G401.6 (cell line): ENCODE results near the gene MEPCE.
A peak's percentile ranks its signal among the peaks of the same experiment; 100 is the strongest.

Experiments used
- FAIRE-seq: peaks from 2 replicates; lab custom pipeline; 2012; peaks lifted over from hg19 to GRCh38; lab: Jason Lieb, UNC

The MEPCE gene

DNA sequence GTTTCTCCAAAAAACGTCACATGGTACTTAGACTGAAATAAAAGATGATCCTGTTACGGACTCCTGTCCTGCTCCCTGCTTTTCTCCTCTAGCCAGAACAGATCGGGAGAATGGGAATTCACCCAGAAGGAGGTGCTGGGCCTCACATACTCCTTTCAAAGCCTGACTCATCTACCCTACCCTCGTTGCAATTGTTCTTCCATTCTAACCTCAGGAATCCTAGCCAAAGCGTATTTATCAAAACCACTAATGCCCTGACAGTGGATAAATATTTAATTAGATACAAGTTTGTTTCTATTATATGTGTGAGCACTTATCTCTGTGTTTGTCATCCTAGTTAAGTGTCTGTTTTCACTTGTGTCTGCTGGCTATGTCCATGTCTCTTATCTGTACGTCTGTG lies 22.9 kb upstream of the MEPCE start:
- FAIRE-seq = no peak

DNA sequence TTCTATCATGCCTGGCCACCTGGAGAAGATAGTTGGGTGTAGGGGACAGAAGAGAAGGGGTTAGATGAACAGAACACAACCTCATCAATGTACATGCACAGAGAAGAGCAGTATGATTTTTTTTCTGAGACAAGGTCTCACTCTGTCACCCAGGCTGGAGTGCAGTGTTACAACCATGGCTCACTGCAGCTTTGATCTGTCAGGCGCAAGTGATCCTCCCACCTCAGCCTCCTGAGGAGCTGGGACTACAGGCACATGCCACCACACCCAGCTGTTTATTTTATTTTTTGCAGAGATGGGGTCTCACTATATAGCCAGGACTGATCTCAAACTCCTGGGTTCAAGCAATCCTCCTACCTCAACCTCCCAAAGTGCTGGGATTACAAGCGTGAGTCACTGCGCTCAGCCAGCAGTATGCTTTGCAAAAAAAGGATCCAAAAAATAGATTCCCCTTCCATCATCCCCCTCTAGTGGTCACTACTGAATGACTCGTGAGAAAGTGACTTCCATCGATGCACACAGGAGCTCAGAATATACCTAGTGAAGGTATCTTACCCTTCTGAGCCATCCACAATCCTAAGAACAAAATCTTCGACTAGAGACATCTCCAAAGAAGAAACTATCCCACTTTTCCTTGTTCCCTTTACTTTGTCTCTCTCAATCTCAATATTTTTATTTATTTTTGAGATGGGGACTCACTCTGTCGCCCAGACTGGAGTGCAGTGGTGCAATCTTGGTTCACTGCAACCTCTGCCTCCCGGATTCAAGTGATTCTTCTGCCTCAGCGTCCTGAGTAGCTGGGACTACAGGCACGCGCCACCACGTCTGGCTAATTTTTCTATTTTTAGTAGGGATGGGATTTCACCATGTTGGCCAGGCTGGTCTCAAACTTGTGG lies 22.1 kb upstream of the MEPCE start:
- peak; percentile 85 for FAIRE-seq

DNA sequence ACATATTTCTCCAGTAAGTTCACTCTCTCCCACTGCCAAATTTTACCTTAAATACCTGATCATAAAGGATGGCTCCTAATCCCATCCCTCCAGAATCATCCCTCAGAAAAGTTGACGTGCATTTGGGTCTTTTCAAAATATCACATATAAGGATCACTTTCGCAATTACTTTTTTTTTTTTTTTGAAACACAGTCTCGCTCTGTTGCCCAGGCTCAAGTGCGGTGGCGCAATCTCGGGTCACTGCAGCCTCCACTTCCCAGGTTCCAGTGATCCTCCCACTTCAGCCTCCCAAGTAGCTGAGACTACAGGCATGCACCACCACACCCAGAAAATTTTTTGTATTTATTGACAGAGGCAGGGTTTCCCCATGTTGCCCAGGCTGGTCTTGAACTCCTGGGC lies 18.5 kb upstream of the MEPCE start:
- FAIRE-seq = no peak

DNA sequence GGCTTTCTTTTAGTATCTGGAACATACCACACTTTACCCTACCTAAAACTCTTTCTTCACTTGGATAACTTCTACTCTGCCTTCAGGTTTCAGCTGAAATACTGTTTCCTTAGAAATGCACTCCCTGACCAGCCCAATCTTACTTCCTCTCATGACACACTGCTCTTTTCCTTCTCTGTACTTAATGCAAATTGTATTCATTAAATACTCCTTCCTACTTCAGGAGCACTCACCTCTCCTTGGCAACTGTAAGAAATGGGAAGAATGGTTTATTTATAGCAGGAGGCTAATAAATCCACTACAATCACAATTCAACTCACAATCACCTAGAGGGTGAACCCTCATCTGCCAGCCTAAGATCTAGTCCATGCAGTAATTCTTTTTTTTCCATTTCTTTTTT lies 16.3 kb upstream of the MEPCE start:
- FAIRE-seq = no peak

DNA sequence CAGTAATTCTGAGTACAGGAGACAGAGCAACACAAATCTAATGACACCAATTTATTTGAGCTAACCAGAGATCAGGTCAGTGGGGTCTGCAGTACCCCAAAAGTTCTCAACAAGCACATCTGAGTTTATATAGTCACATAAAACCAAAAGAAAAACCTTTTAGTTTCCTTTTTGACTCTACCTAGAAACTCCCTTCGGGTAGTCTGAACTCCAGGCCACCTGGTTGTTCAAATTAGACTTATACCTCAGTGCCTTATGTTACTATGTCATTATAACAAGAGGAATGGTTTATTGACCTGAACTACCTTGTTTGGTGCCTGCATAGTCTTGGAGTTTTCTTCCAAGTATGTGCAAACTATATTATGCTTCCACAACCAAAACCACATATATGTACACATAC lies 15.7 kb upstream of the MEPCE start:
- no peak for FAIRE-seq

DNA sequence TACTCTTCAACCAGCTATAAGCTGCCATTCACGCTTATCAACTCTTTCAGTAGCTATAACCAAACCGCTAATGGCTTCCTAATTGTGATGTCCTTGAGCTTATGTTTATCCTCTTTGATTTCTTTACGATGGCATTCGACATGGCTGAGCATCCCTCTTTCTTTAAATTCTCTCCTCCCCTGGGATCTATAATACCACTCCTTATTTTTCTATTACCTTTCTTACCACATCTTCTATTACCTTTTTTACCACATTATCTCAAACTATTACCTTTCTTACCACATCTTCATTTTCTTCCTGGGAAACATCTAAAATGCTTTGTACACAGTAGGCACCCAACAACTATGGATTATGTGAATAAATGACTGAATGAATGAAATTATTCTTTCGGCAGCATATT lies 14.2 kb upstream of the MEPCE start:
- no peak for FAIRE-seq

DNA sequence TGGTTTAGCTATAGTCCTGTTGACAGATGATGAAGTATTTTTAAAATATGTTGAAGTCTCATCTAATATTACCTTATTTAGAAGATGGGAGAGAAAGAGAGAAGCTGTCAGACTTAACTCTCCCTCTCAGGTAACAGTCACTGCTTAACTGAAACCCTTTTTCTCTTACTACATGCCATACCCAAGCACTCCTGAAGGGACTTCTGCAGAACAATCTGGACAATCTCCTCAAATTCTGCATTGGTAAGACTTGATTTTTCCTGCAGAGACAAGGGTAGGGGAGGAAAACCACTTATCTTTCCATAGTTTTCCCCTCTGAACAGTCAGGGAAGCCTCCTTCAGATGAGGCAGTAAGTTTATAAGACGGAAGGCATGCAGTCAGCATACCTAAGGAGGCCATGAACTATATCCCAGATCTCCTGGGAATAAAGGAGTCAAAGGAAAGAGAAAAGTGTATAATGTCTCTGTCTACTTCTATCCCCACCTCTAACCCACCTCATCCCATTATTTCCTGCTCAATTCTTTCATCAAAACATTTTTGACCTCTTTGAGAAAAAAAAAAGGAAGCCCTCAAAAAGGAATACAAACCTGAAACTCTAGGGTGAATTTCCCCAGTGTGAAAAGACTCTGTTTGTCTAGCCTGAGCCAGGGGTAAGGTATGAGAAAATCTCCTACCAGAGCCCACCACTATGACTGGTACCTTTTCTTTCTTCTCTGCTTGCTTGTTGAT lies 10.5 kb upstream of the MEPCE start:
- FAIRE-seq = no peak

DNA sequence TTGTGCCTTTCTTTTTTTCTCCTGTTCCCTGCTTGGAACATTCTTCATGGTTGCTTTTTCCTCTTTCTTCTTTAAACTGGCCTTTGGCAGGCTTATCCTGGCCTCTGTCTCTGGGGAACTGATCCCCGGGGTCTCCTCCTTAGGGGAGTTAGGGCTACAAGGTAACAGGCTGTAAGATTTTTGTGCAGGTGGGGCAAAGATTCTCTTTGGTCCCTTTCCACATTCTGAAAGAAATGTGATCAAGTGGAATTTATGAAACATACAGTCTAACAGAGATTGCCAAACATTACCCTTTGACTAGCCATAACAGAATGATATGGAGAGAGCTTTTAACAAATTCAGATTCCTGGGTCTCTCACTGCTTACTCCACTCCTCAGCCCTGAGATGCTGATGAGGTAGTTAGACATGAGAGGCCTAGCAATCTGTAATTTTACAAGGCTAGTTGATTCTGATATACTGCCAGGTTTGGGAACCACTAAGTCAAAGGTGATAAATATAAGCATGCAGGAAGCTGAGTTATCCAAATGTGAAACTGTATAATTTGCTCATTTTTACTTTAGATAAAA lies 9.9 kb upstream of the MEPCE start:
- no peak for FAIRE-seq

DNA sequence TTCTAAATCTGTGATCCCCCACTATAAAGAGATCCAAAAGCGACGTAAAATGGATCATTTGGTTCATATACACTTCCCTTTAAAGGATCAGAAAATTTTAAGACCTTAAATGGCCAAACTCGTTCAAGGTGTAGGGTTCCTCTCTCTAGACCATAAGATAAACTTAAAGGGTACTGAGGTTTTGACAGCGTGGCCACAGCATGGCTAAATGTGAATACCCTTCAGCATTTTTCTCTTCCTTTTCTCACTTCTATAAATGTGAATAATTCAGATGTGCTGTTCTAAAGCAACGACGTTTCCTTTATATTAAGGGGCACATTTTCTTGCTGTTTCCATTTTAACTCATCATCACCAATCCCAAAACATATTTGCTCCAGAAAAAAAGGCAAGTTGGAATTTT lies 6.3 kb upstream of the MEPCE start:
- FAIRE-seq = no peak

DNA sequence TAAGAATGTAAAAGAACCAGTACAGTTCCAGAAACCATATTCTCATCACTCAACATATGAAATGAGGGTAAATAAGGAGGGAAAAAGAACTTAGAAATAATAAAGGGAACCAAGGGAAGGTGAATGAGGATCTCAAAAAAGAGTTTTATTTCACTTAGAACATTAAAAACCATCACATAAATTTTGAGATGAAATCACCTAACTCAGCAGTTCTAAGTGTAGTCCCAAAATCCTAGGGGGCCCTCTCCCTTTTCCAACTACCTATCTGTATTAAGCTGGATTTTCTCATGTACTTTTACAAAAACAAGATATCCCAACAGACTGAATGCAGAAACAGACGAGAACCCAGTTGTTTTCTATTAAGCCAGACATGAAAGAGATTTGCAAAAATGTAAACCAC lies 4.3 kb upstream of the MEPCE start:
- FAIRE-seq = no peak

DNA sequence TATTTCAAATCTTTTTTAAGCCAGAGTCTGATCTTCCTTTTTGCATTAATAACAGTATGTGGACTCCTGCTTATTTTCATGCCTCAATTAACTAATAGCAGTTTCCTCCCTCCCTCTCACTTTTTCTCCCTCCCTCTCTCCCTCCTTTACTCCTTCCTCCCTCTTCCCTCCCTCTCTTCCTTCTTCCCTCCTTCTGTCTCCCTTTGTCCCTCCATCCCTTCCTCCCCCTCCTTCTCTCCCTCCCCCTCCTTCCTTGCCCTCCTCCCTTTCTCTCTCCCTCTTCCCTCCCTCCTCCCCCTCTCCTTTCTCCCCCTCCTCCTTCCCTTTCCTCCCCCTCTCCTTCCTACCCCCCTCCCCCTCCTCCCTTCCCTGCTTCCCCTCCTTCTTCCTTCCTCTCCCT lies 3.1 kb upstream of the MEPCE start:
- no peak for FAIRE-seq

DNA sequence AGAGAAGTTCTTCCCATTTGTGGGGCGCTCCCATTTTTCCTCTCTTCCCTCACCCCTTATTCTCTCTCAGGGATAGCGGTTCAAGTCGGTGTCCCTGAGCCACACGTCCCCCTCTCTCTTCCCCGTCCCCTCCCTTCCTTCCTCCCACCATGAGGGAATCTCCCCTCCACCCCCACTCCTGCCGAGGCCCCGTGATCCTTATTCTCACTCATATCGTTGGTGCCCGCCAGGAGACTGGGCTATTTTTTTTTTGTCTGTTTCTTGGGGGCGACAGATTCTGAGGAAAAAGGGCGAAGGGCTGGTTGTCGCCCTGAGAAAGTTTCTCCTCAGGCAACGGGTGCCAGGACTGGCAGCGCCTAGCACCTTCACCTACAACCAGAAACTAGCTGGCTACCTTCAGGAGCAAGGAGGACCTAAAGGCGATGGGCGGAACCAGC lies 1.9 kb upstream of the MEPCE start:
- FAIRE-seq = no peak

DNA sequence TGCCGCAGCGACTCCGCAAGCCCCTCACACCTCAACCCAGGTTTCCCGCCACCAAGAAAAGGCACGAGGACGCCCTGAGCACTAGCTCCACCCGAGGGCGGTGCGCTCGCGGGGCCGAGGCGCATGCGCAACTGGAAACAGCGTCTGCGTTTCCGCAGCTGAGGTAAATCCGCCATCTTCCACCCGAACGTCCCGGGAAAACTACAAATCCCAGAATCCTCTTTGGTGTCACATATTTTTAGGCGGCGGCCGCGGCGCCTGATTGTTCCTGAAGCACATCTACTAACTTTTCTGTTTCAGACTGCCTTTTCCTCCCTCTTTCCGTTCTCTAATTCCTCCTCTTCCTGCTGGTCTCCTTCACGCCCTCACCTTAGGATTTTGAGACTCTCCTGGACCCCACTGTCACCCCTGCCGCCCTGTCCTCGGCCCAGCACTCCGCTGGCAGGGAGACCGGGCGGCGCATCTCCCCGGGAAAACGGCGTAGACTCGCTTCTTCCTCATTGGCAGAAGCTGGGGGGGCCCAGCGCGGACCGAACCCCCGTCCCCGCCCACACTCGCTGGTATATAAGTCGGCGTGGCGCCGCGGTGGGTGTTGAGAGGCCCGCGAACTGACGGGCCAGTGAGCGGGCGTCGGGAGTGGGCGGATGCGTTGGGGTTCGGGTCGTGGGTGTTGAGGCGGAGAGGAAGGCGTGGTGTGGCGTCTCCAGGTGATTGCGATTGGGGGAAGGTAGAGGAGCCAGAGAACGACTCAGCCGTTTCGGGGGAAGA lies 1.2 kb upstream of the MEPCE start, which contains the start of gene ZCWPW1:
Gene ZCWPW1, minus strand, starts transcription at position 505 of the 768 bp plus-strand sequence. CDS start 8,054 bp downstream, outside the sequence.
- no peak for FAIRE-seq

DNA sequence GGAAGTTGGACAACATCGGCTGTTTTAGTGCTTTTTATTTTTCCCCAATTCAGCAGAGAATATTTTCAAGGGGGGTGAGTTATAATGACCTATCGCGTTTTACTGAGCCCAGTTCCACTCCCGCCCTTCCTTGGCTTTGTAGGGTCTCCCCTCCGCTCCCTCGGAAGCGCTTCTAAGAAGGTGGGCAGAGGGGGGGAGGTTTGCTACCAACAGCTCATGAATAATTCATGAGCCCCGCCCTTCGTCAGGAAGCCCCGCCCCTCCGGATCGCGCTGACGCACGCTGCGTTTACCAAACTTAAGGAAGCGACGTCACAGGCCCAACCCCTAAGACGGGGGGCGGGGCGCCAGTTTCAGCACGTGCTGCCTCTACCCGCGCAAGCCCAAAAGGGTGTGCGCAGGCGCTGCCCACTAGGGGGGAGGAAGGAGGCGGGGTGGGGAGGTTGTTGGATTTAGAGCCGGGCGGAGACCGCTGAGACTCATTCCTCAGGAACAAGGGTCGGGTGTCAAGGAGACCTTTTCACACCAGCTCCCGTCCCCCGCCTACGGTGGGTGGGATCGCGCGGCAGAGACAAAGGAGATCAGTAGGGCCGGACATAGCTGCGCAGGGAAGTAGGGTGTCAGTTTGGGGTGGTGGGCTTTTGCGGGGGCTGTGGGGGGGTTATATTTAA lies 529 bp upstream of the MEPCE start:
- FAIRE-seq = peak; percentile 98

DNA sequence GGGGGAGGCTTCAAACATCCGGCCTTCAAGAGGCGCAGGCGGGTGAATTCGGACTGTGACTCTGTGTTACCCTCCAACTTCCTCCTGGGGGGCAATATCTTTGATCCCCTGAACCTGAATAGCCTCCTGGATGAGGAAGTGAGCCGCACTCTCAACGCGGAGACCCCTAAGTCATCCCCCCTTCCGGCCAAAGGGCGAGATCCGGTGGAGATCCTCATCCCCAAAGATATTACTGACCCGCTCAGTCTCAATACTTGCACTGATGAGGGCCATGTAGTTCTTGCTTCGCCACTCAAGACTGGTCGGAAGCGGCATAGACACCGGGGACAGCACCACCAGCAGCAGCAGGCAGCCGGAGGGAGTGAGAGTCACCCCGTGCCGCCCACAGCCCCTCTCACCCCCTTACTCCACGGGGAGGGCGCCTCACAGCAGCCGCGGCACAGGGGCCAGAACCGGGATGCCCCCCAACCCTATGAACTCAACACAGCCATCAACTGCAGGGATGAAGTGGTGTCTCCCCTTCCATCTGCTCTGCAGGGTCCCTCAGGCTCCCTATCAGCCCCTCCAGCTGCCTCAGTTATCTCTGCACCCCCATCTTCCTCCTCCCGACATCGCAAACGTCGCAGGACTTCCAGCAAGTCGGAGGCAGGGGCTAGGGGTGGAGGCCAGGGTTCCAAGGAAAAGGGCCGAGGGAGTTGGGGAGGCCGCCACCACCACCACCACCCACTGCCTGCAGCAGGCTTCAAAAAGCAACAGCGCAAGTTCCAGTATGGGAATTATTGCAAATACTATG lies 1.1 kb downstream of the MEPCE start:
- no peak for FAIRE-seq

DNA sequence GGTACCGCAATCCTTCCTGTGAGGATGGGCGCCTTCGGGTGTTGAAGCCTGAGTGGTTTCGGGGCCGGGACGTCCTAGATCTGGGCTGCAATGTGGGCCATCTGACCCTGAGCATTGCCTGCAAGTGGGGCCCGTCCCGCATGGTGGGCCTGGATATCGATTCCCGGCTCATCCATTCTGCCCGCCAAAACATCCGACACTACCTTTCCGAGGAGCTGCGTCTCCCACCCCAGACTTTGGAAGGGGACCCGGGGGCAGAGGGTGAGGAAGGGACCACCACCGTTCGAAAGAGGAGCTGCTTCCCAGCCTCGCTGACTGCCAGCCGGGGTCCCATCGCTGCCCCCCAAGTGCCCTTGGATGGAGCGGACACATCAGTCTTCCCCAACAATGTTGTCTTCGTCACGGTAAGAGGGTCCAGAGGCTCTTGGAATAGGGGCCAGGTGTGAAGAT lies 1.7 kb downstream of the MEPCE start:
- FAIRE-seq = no peak

DNA sequence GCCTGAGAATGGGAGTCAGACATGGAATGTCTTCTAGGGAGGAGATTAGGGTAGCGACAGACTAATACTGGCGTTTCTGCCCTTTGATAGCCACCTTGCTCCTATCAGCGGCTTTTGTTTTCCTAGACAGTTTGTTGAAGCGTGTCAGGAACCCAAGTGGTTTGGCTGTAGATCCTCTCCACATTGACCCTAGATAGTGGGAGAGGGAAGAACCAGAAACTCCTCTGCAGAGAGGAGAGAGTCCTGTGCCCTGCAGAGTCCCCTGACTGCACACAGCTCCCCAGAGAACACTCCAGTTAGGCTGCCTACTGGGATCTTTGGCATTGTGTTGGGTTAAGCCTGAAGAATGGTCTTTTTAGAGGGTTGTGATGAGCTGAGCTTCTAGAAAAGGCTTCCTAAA lies 2.4 kb downstream of the MEPCE start:
- FAIRE-seq = no peak

DNA sequence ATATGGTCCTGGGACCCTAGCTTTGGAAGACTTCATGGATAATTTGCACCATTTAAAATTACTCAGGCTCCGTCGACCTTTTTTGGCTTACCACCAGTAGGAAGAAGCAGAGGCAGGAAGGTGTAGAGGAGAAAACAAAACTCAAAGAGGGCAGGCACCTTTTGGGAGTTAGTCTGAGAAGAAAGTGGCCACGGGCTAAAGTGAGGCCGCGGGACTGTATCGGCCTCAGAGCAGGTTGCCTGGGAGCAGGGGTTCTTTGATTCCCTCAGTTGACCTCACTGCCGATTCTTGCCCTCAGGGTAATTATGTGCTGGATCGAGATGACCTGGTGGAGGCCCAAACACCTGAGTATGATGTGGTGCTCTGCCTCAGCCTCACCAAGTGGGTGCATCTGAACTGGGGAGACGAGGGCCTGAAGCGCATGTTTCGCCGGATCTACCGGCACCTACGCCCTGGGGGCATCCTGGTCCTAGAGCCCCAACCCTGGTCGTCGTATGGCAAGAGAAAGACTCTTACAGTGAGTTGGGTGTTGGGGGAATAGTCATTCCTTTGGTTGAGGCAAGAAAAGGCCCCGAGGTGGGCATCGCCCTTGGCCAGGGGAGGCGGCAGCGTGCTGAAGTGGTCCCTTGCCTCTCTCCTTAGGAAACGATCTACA lies 3.1 kb downstream of the MEPCE start:
- FAIRE-seq = no peak

DNA sequence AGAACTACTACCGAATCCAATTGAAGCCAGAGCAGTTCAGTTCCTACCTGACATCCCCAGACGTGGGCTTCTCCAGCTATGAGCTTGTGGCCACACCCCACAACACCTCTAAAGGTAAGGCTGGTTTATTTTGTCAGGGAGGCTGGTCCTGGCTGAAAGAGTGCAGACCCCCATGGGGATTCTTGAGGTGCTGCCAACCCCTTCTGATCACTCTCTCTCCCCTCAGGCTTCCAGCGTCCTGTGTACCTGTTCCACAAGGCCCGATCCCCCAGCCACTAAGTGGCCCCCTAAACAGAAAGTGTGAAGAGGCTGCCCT lies 3.6 kb downstream of the MEPCE start:
- no peak for FAIRE-seq

DNA sequence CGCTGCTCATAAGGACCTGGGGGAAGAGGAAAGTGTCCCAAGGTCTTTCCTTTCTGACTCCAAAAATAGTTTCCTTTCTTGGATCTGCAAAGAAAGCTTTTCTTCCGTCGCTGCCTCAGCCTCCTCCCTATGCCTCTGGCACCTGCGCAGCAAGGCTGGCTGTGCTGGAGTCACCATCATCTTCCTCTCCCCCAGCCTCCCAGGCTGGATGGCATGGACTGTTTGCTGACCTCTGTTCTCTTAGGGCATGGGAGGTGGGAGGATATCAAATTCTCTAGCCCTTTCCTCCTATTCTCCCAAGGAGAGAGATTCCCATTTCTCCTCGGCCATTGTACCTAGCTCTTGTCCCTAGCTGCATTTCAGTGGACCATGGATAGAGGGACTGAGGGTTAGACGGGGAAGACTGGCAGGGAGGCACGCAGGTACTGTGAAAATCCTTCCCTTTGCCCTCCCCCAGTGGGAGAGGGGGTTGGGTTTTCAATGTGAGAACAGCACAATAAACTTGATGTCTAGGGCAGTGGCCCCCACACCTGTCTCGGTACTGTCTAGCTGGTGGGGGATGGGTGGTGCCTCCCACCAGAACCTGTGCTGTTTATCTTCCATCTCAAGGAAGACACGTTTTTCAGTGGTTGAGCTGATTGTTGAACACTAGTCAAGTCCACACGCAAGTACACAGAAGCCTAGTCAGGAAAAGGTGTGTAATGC lies 4.1 kb downstream of the MEPCE start:
- FAIRE-seq = no peak
